ENCODE results near the gene TNNI3.

DNA sequence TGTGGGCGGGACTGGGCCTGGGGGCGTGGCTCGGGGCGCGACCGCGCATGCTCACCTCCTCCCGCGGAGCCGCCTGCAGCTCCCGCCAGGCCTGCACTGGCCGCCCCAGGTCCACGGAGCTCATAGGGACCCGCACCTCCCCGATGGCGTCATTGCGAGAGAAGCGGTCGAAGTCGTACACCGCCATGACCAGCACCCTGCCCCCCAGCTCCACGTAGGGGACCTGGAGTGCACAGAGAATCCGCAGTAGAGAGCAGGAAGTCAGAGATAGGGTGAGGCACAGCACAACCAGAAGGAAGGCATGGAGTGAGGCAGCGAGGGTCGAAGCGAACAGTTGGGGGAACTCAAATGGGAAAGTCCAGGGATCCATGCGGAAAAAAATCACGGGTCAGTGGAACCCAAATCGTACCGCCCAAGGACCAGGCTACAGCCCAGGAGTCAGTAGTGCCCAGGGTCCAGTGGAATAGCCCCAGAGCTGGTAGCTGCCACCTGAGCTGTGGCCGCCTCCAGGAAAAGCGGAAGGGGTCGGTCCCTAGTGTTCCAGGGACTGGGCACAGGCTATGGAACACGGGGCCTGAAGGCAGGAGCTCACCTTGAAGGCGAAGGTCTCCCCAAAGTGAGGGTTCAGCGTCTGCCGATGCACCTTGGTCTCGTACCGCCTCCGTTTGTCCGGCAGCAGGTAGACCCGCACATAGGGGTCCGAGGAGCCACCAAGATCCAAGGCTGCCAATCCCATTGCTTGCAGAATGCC lies 17.8 kb upstream of the TNNI3 start:
- no peak for TF ChIP-seq POLR2AphosphoS5 (IDR thresholded peaks at IDR 0.05)
- TF ChIP-seq, protein P1, sequence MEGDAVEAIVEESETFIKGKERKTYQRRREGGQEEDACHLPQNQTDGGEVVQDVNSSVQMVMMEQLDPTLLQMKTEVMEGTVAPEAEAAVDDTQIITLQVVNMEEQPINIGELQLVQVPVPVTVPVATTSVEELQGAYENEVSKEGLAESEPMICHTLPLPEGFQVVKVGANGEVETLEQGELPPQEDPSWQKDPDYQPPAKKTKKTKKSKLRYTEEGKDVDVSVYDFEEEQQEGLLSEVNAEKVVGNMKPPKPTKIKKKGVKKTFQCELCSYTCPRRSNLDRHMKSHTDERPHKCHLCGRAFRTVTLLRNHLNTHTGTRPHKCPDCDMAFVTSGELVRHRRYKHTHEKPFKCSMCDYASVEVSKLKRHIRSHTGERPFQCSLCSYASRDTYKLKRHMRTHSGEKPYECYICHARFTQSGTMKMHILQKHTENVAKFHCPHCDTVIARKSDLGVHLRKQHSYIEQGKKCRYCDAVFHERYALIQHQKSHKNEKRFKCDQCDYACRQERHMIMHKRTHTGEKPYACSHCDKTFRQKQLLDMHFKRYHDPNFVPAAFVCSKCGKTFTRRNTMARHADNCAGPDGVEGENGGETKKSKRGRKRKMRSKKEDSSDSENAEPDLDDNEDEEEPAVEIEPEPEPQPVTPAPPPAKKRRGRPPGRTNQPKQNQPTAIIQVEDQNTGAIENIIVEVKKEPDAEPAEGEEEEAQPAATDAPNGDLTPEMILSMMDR (IDR thresholded peaks at IDR 0.05), result no peak
